HPDE6-E6E7 (cell line): ENCODE results near the gene CHMP3.

ENCODE experiments used
- DNase-seq: peaks from one replicate; pipeline ENCODE4 v3.0.0; 2011; ENCODE audit warnings: missing footprints; ENCODE audit errors: extremely low spot score

CHMP3 gene

DNA sequence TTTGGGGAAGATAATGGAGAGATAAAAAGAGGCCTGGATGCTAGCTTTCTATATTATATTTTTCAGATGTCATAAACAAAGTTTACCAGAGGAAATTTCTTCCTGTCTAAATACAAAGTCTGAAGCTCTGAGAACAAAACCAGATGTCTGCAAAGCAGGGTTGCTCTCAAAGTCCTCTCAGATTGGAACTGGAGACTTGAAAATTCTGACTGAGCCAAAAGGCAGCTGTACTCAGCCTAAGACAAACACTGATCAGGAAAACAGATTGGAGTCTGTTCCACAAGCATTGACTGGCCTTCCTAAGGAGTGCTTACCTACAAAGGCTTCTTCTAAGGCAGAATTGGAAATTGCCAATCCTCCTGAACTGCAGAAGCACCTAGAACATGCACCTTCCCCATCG lies 96.9 kb downstream of the CHMP3 start:
- DNase-seq: no peak

DNA sequence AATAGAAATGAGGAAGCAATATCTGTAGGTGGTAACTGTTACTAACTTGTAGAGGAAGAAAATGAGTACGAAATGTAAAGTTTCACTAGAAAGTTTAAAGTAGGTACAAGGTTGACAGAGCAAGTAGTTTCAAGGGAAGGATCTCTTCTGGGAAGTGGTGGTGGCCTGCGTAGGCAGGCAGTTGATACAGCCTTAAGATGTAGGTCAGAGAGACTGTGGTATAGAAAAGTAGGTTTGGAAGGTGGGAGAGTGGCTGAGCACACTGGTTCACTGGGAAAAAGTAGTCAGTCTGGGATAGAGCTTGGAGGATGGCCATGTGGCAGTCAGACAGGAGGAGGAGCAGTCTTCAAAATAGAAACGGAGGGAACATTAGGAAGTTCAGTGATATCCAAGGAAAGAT lies 98.6 kb downstream of the CHMP3 start:
- DNase-seq: no peak

DNA sequence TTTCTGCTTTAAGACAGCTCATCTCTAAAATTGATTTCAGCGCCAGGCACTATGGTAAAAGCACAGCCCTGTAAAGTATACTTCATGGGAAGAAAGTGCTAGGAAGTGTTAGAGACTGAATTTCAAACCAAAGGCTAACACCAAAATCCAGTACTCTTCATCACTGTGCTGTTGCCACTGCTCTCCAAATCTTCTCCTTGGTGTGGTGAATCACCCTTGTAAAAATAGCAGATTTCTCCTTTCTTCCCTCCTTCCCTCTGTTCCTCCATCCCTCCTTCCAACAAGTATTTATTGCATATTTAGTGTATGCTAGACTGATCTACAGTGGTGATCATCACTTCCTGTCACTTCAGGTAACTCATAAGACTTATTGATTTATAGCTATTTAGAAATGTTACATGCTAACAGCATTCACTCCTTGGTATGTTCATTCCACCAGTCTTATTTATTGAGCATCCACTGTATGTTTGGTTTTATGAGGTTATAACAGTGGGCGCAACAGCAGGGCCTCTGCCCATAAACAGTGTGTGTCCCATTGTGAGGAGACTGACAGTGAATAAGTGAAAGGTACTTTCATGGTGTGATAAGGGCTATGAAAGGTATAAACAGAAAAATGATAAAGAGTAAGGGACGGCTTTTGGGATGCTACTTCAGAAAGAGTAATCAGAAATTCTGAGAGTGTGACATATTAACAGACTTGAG lies 102.0 kb downstream of the CHMP3 start:
- DNase-seq: no peak

DNA sequence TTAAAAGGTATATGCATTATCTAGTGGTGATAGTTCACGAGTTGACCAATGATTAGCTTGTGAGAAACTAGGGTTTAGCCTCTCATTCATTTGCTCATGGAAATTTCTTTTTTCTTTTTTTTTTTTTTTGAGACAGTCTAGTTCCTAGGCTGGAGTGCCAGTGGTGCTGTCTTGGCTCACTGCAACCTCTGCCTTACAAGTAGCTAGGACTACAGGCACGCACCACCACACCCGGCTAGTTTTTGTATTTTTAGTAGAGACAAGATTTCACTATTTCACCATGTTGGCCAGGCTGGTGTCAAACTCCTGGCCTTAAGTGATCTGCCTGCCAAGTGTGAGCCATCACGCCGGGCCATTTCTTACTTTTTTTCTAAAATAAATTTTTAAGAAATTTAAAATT lies 108.1 kb downstream of the CHMP3 start:
- DNase-seq: no peak

DNA sequence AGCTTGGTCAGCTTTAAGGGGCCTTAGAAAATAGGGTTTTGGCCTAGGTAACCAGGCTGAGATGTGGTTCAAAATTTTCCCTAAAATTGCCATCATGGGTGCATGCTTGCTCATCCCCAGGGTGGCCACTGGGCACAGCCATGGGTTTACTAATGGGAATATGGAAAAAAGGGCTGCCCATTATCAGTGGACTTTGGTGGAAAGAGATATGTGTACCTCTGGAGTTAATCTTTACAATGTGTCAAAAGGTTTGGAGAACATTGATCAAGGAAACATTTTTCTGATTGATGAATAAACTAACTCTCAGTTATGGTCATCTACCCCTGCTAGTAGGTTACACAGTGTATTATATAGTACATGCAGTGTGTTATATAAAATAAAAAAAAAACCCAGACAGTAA lies 109.0 kb downstream of the CHMP3 start:
- no peak for DNase-seq

DNA sequence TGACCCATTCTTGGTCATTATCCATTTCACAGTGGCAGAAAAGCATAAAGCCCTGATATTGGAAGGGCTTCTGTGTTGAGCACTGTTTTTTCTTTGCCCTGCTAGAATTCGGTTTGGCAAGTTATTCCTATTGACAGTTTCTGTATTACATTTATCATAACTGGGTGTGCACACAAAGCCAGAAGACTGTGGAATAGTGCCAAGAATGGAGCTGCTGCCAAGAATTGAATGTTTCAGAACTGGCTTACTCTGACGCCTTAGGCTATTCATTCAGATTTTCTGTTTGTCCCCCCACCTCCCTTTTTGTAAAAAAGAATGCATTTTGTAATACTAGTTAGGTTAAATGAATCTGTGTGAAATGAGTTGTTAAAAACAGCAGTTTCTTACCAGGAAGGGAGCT lies 109.4 kb downstream of the CHMP3 start:
- no peak for DNase-seq
